ENCODE data around the gene C11orf16. TPM values are rescaled to one million over a fixed set of nuclear protein-coding genes. Genes with fewer than 3 reads are reported as not detected.

The C11orf16 gene
- total RNA-seq, 1 experiment from 2014 or later, result not detected

GRCh38 chr11:8971196-8971923 lies 38.6 kb upstream of the C11orf16 start:
- H3K27me3 Mint-ChIP-seq (ENCODE audit: unreplicated experiment), result no peaks in the 10 kb centered on the region
- no peaks in the 10 kb centered on the region for H3K4me1 Mint-ChIP-seq (ENCODE audit: low read depth, unreplicated experiment)
- H3K27ac Mint-ChIP-seq (ENCODE audit: unreplicated experiment), result no peak overlapping the region
- no TSS peak for BruUV-seq (replicated peaks)
- no peak for DNase-seq
- CTCF ChIA-PET, result no interaction called here
- H3K4me3 Mint-ChIP-seq (ENCODE audit: low read depth, unreplicated experiment), result no peak overlapping the region
- H3K36me3 Mint-ChIP-seq (ENCODE audit: insufficient read depth, unreplicated experiment), result no peaks in the 10 kb centered on the region
- TF ChIP-seq CTCF (IDR thresholded peaks at IDR 0.05; ENCODE audit: unreplicated experiment), result no peak
- intact Hi-C loops (cut with micrococcal nuclease; ENCODE audit: unreplicated experiment), result no loop called here
- no peaks in the 10 kb centered on the region for H3K9me3 Mint-ChIP-seq (ENCODE audit: low read depth, unreplicated experiment)

GRCh38 chr11:8967184-8967583 lies 34.4 kb upstream of the C11orf16 start:
- no peak for DNase-seq
- BruUV-seq (replicated peaks), result no TSS peak
- peaks cover 15% of the 10 kb centered on the region for H3K4me1 Mint-ChIP-seq (ENCODE audit: low read depth, unreplicated experiment)
- H3K27me3 Mint-ChIP-seq (ENCODE audit: unreplicated experiment), result no peaks in the 10 kb centered on the region
- intact Hi-C loops (cut with micrococcal nuclease; ENCODE audit: unreplicated experiment), result no loop called here
- CTCF ChIA-PET, result no interaction called here
- H3K4me3 Mint-ChIP-seq (ENCODE audit: low read depth, unreplicated experiment), result no peak overlapping the region
- no peak for TF ChIP-seq CTCF (IDR thresholded peaks at IDR 0.05; ENCODE audit: unreplicated experiment)
- no peaks in the 10 kb centered on the region for H3K9me3 Mint-ChIP-seq (ENCODE audit: low read depth, unreplicated experiment)
- no peak overlapping the region for H3K27ac Mint-ChIP-seq (ENCODE audit: unreplicated experiment)
- H3K36me3 Mint-ChIP-seq (ENCODE audit: insufficient read depth, unreplicated experiment), result peaks cover 21% of the 10 kb centered on the region

GRCh38 chr11:8964324-8965320 lies 31.9 kb upstream of the C11orf16 start, which contains the start of gene TMEM9B:
TMEM9B (minus strand) TSS chr11:8964442; CDS start chr11:8964313, 129 bp downstream.
- Mint-ChIP-seq H3K4me1 (ENCODE audit: low read depth, unreplicated experiment) (peaks cover 22% of the 10 kb centered on the region), H3K36me3 (ENCODE audit: insufficient read depth, unreplicated experiment) (peaks cover 21% of the 10 kb centered on the region), H3K27ac (ENCODE audit: unreplicated experiment) (peak within 1 kb of the TSS; percentile 87), H3K9me3 (ENCODE audit: low read depth, unreplicated experiment) (no peaks in the 10 kb centered on the region), H3K4me3 (ENCODE audit: low read depth, unreplicated experiment) (peak within 1 kb of the TSS; percentile 83), H3K27me3 (ENCODE audit: unreplicated experiment) (no peaks in the 10 kb centered on the region)
- intact Hi-C loops (cut with micrococcal nuclease; ENCODE audit: unreplicated experiment), result loop anchor here (1.0 kb wide), 1 partner anchor 282 kb away; the partner anchor contains the start of genes RPL27A and TRIM66
- CTCF ChIA-PET, result interaction anchor here (0.6 to 1.8 kb wide), 3 partner anchors 17 to 173 kb away, joined by 3 to 11 read pairs (median 3); no protein-coding TSS in a partner anchor
- TSS peak; percentile 59 for BruUV-seq (replicated peaks)
- peak; percentile 92 for DNase-seq
- TF ChIP-seq CTCF (IDR thresholded peaks at IDR 0.05; ENCODE audit: unreplicated experiment), result no peak

GRCh38 chr11:8963569-8964323 lies 31.0 kb upstream of the C11orf16 start:
- BruUV-seq (replicated peaks), result no TSS peak
- DNase-seq, result peak; percentile 87
- Mint-ChIP-seq H3K9me3 (ENCODE audit: low read depth, unreplicated experiment) (no peaks in the 10 kb centered on the region), H3K27ac (ENCODE audit: unreplicated experiment) (peak overlapping the region; percentile 87), H3K4me3 (ENCODE audit: low read depth, unreplicated experiment) (peak overlapping the region; percentile 83), H3K27me3 (ENCODE audit: unreplicated experiment) (no peaks in the 10 kb centered on the region), H3K36me3 (ENCODE audit: insufficient read depth, unreplicated experiment) (peaks cover 21% of the 10 kb centered on the region), H3K4me1 (ENCODE audit: low read depth, unreplicated experiment) (peaks cover 22% of the 10 kb centered on the region)
- CTCF ChIA-PET, result interaction anchor here (0.5 to 1.8 kb wide), 3 partner anchors 49 to 174 kb away, joined by 3 to 11 read pairs (median 3); no protein-coding TSS in a partner anchor
- TF ChIP-seq CTCF (IDR thresholded peaks at IDR 0.05; ENCODE audit: unreplicated experiment), result no peak
- intact Hi-C loops (cut with micrococcal nuclease; ENCODE audit: unreplicated experiment), result loop anchor here (1.0 kb wide), 1 partner anchor 281 kb away; the partner anchor contains the start of genes RPL27A and TRIM66

Measured in Calu3 (cell line).